Peyer's patch (tissue), 4 donors: ENCODE data around the gene OR6J1. TPM values are rescaled to one million over a fixed set of nuclear protein-coding genes. Genes with fewer than 3 reads are reported as not detected.
"Not testable (repeated sequence)": the region's sequence is repeated elsewhere in the genome, so short reads cannot be mapped to it uniquely, and the experiment has no call there.

Experiments
- DNase-seq, 3 donors: peaks; one replicate each; pipeline ENCODE4 v3.0.0-alpha.2; 2017 to 2019
- H3K27ac ChIP-seq, 4 donors: fragments of 200-600 bp; sonication (generic); one replicate each; pipeline ENCODE4 v1.5.1; 2016 to 2019
- H3K27me3 ChIP-seq, 2 donors: fragments of 200-600 bp; sonication (generic); one replicate each; pipeline ENCODE4 v1.5.1; 2019
- H3K36me3 ChIP-seq, 3 donors: fragments of 200-600 bp; sonication (generic); one replicate each; pipeline ENCODE4 v1.5.1; 2016 to 2019
- H3K4me1 ChIP-seq, 4 donors: fragments of 200-600 bp; sonication (generic); one replicate each; pipeline ENCODE4 v1.5.1; 2016 to 2019
- H3K4me3 ChIP-seq, 4 donors: fragments of 200-600 bp; sonication (generic); 1 replicate in 3 of 4; 2 replicates in 1 of 4; pipeline ENCODE4 v1.5.1; 2016 to 2019; ENCODE audit warnings: mild to moderate bottlenecking in 1 of 4
- H3K9me3 ChIP-seq, 4 donors: fragments of 200-600 bp; sonication (generic); one replicate each; pipeline ENCODE4 v1.5.1; 2016 to 2019; ENCODE audit warnings: mild to moderate bottlenecking in 1 of 4
- POLR2A ChIP-seq, 2 donors: fragments of 450-650 bp; IDR thresholded peaks; one replicate each; pipeline ENCODE4 v1.5.1; 2017; ENCODE audit warnings: antibody characterized with exemption in 2 of 2, mild to moderate bottlenecking in 2 of 2, moderate library complexity in 2 of 2
- total RNA-seq, 4 donors: library from RNA; depleted of rRNA; stranded (reverse); fragments of >200 nt; gene quantifications; one replicate each; pipeline ENCODE4 v1.1.0, GENCODE V29; 2016
- TF ChIP-seq, protein P1 (sequence below), 6 experiments: fragments of 450-650 bp in 4 of 6; fragments of 200-600 bp in 2 of 6; sonication (generic) in 1 of 6; IDR thresholded peaks; one replicate each; pipeline ENCODE4 v1.5.1; 2017 to 2019; ENCODE audit warnings: antibody characterized with exemption in 6 of 6, mild to moderate bottlenecking in 3 of 6, moderate library complexity in 1 of 6

The OR6J1 gene
- total RNA-seq, 4 donors from 2014 or later = 0.18 TPM; not detected in 3

DNA sequence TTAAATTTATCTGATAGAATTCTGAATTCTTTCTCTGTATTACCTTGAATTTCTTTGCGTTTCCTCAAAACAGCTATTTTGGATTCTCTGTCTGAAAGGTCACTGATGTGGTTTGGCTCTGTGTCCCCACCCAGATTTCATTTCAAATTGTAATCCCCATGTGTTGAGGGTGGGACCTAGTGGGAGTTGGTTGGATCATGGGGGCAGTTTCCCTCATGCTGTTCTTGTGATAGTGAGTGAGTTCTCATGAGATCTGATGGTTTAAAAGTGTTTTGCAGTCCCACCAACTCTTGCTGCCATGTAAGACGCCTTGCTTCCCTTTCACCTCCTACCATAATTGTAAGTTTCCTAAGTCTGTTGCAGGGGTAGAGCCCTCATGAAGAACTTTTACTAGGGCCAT is 34.1 kb upstream of the OR6J1 start:
- Histone ChIP-seq H3K4me1 (no peaks in the 10 kb centered on the region), H3K36me3 (no peaks in the 10 kb centered on the region), H3K9me3 (no peaks in the 10 kb centered on the region), H3K27ac (no peak overlapping the region), H3K4me3 (no peak overlapping the region), H3K27me3 (no peaks in the 10 kb centered on the region)
- no peak for DNase-seq
- TF ChIP-seq, protein P1, sequence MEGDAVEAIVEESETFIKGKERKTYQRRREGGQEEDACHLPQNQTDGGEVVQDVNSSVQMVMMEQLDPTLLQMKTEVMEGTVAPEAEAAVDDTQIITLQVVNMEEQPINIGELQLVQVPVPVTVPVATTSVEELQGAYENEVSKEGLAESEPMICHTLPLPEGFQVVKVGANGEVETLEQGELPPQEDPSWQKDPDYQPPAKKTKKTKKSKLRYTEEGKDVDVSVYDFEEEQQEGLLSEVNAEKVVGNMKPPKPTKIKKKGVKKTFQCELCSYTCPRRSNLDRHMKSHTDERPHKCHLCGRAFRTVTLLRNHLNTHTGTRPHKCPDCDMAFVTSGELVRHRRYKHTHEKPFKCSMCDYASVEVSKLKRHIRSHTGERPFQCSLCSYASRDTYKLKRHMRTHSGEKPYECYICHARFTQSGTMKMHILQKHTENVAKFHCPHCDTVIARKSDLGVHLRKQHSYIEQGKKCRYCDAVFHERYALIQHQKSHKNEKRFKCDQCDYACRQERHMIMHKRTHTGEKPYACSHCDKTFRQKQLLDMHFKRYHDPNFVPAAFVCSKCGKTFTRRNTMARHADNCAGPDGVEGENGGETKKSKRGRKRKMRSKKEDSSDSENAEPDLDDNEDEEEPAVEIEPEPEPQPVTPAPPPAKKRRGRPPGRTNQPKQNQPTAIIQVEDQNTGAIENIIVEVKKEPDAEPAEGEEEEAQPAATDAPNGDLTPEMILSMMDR (IDR thresholded peaks at IDR 0.05) = no peak
- TF ChIP-seq POLR2A (IDR thresholded peaks at IDR 0.05) = no peak

DNA sequence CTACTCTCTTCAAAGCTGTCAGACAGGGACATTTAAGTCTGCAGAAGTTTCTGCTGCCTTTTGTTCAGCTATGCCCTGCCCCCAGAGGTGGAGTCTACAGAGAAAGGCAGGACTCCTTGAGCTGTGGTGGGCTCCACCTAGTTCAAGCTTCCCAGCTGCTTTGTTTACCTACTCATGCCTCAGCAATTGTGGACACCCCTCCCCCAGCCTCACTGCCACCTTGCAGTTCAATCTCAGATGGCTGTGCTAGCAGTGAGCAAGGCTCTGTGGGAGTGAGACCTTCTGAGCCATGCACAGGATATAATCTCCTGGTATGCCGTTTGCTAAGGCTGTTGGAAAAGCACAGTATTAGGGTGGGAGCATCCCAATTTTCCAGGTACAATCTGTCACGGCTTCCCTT is 33.4 kb upstream of the OR6J1 start:
- not testable (repeated sequence) for H3K36me3 ChIP-seq, H3K27me3 ChIP-seq, DNase-seq, H3K4me1 ChIP-seq, H3K27ac ChIP-seq, H3K4me3 ChIP-seq, H3K9me3 ChIP-seq

DNA sequence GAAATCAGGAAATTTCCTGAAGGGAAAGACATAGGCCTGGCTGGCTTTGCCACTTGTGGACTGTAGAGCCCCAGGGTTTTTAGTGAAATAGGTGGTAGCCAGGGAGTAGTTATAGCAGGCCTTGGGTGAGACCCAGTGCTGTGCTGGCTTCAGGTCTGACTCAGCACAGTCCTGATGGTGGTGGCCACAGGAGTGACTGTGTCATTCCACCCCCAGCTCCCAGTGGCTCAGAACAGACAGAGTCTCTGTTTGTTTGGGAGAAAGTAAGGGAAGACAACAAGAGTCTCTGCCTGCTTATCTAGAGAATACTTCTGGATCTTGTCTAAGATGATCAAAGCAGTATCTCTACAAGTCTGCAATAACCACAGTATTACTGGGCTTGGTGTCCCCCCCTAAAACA is 27.5 kb upstream of the OR6J1 start:
- no peak overlapping the region for H3K4me3 ChIP-seq
- no peaks in the 10 kb centered on the region for H3K9me3 ChIP-seq
- TF ChIP-seq, protein P1 (IDR thresholded peaks at IDR 0.05) = no peak
- TF ChIP-seq POLR2A (IDR thresholded peaks at IDR 0.05) = no peak
- H3K36me3 ChIP-seq = no peaks in the 10 kb centered on the region
- no peak for DNase-seq
- H3K27ac ChIP-seq = no peak overlapping the region
- H3K4me1 ChIP-seq = no peaks in the 10 kb centered on the region
- no peaks in the 10 kb centered on the region for H3K27me3 ChIP-seq

DNA sequence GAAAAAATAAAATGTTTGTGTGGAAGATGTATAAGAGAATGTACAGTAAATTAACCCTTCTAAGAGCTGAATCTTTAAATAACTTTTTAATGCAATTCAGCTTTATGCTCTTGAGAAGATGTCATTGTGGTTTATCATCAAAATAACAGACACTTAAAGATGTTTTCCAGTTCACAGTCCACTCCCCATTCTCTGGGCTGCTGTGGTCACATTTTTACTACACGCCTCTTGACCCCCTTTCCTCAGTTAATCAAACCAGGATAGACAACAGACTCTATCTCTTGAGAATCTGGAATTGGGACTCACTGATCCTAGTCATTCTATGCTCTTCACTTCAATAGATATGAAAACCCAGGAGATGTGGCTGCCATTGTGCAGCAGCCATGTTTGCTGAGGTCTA is 24.7 kb upstream of the OR6J1 start:
- H3K4me3 ChIP-seq = no peak overlapping the region
- no peaks in the 10 kb centered on the region for H3K36me3 ChIP-seq
- no peak overlapping the region for H3K27ac ChIP-seq

DNA sequence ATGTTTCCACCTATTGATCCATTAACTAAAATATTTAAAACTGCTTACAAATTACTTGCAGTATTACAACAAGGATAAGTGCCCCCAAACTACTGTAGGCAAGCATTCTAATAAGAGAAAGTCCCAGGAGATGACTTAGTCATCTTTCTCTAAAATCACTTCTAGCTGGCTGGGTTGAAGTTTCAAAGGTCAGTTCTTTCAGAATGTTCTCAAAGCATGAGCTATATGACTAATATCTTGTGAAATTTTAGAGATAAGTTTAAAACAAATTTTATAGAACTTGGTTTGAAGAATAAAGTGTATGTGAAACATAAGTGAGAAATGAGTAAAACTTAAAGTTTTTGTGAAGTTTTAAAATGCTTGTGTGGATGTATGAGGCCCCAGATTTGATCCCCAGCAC is 24.3 kb upstream of the OR6J1 start:
- H3K27me3 ChIP-seq = no peaks in the 10 kb centered on the region
- H3K9me3 ChIP-seq = no peaks in the 10 kb centered on the region
- no peak overlapping the region for H3K27ac ChIP-seq
- no peak for DNase-seq
- H3K36me3 ChIP-seq = no peaks in the 10 kb centered on the region
- TF ChIP-seq, protein P1 (IDR thresholded peaks at IDR 0.05) = no peak
- no peak for TF ChIP-seq POLR2A (IDR thresholded peaks at IDR 0.05)
- H3K4me1 ChIP-seq = no peaks in the 10 kb centered on the region
- no peak overlapping the region for H3K4me3 ChIP-seq

More for the DNA sequence above, 24.7 kb upstream of the OR6J1 start:
- Histone ChIP-seq H3K9me3 (no peaks in the 10 kb centered on the region), H3K4me1 (no peaks in the 10 kb centered on the region), H3K27me3 (no peaks in the 10 kb centered on the region)
- TF ChIP-seq, protein P1 (IDR thresholded peaks at IDR 0.05) = no peak
- no peak for TF ChIP-seq POLR2A (IDR thresholded peaks at IDR 0.05)
- DNase-seq = no peak

DNA sequence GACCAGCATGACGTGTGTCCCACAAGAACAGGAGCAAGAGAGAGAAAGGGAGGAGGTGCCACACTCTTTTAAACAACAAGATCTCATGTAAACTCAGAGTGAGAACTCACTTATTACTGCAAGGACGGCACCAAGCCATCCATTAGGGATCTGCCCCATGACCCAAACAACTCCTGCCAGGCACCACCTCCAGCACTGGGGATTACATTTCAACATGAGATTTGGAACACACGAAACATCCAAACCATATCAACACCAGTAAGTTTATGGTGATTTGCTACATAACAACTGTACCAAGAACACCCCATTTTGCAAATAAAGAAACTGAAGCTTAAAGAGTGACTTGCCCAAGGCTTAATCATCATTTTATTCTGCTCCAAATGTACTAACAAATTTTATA is 23.7 kb upstream of the OR6J1 start:
- Histone ChIP-seq H3K4me1 (no peaks in the 10 kb centered on the region), H3K27me3 (no peaks in the 10 kb centered on the region), H3K36me3 (no peaks in the 10 kb centered on the region), H3K27ac (no peak overlapping the region), H3K4me3 (no peak overlapping the region), H3K9me3 (no peaks in the 10 kb centered on the region)
- TF ChIP-seq, protein P1 (IDR thresholded peaks at IDR 0.05) = no peak
- TF ChIP-seq POLR2A (IDR thresholded peaks at IDR 0.05) = no peak
- no peak for DNase-seq
